Measurements from ENCODE around the gene MRPL44.

MRPL44 gene

GRCh38 chr2:223957092-223957851, at the start of gene MRPL44:
Gene MRPL44 (plus strand): TSS chr2:223957463. CDS start chr2:223957473, 10 bp downstream.
- ATAC-seq, result peak; percentile 98 to 99

GRCh38 chr2:223908304-223908998, 48.8 kb upstream of the MRPL44 start:
- ATAC-seq, result no peak

GRCh38 chr2:223909001-223909741, 48.1 kb upstream of the MRPL44 start:
- no peak for ATAC-seq

GRCh38 chr2:223914324-223914723, 42.9 kb upstream of the MRPL44 start:
- ATAC-seq, result no peak

- no peak for ATAC-seq
These were observed 42.2 kb upstream of the MRPL44 start for GRCh38 chr2:223915071-223915470.

- no peak for ATAC-seq
These were observed 40.9 kb upstream of the MRPL44 start for GRCh38 chr2:223916181-223916920.

- ATAC-seq, result no peak
These were observed 38.6 kb upstream of the MRPL44 start for GRCh38 chr2:223918671-223919134.

GRCh38 chr2:223920109-223920508, 37.2 kb upstream of the MRPL44 start:
- ATAC-seq, result no peak

- no peak for ATAC-seq
These were observed 36.1 kb upstream of the MRPL44 start for GRCh38 chr2:223921204-223921603.

- no peak for ATAC-seq
These were observed 35.0 kb upstream of the MRPL44 start for GRCh38 chr2:223922308-223922707.

GRCh38 chr2:223923976-223924375, 33.3 kb upstream of the MRPL44 start:
- no peak for ATAC-seq

GRCh38 chr2:223925106-223925505, 32.2 kb upstream of the MRPL44 start:
- no peak for ATAC-seq

- no peak for ATAC-seq
These were observed 28.9 kb upstream of the MRPL44 start for GRCh38 chr2:223928113-223929006.

GRCh38 chr2:223929571-223930102, 27.6 kb upstream of the MRPL44 start:
- peak; percentile 51 to 65 for ATAC-seq

- ATAC-seq, result peak in 1 of 2 donors; percentile 17
These were observed 26.9 kb upstream of the MRPL44 start for GRCh38 chr2:223930103-223930976.

- no peak for ATAC-seq
These were observed 24.2 kb upstream of the MRPL44 start for GRCh38 chr2:223932816-223933800.

GRCh38 chr2:223934870-223935269, 22.4 kb upstream of the MRPL44 start:
- ATAC-seq, result no peak

- no peak for ATAC-seq
These were observed 21.7 kb upstream of the MRPL44 start for GRCh38 chr2:223935459-223936125.

All from activated CD4-positive, CD25-positive, alpha-beta regulatory T cell treated with anti-CD3 and anti-CD28 coated beads, Interleukin-2, amount 50 U/mL, for 24 hours (primary cell).